Amniotic stem cell (primary cell): ENCODE measurements around the gene HPCAL1.

ENCODE experiments used
- DNase-seq: peaks from one replicate; lab custom pipeline; 2025; lab: John Stamatoyannopoulos, UW

Gene HPCAL1

DNA sequence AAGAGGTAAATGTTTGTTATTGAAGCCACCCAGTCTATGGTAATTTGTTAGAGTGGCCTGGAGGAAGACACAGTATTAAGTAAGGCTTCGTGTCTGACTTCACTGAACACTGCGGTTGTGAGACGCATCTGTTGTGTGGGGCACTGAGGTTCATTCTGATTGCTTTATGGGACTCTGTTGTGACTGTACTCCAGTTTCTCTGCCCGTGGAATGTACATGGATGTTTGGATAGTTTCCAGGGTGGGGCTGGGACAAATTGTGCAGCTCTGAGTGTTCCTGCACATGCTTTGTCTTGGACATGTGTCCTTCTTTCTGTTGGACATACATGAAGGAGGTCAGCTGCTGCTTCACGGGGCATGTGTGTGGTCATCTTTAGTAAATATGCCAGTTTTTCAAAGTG is 86.9 kb downstream of the HPCAL1 start:
- no peak for DNase-seq

DNA sequence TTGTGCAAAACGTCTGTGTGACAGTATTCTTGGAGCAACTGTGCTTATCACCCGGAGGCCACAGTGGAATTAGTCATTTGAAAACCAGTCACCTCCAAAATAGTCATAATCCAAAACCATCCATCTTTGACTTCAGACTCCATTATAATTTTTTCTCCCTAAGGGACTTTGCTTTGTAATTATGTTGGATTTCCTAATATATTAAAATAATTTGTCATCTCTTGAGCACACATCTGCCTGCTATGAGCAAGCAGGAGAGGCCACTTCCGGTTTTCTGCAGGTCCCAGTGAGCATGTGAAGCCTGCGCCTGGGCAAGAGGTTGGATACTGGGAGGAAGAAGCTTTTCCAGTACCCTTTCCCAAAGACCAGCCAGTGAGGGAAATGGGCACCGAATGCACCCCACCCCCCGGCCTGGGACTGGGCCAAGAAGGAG is 87.7 kb downstream of the HPCAL1 start:
- DNase-seq: no peak

DNA sequence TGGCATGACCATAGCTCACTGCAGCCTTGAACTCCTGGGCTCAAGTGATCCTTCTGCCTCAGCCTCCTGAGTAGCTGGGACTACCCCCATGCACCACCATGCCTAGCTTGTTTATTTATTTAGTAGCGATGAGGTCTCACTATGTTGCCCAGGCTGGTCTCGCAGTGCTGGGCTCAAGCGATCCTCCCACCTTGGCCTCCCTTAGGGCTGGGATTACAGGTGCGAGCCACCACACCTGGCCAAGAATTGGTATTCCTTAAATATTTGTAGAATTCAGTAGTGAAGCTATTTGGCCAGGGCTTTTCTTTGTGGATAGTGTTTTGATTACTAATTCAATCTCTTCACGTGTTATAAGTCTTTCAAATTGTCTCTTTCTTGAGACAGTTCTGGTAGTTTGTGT is 89.4 kb downstream of the HPCAL1 start:
- DNase-seq: no peak

DNA sequence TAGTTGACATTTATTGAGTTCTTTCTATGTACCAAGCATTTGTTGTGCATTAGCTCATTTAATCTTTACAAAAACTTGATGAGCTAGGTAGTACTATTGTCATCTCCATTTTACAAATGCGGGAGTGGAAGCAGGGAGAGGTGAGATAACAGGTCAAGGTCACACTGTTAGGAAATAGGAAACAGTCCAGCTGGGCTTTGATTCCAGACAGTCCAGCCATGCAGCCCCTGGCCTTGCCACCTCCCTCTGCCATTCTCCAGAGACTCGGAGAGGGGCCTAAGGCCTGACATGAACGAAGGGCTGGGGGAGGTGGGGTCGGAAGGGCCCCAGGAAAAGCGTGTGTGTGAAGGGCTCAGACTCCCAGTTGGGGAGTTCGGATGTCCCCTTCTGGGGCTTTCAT is 89.8 kb downstream of the HPCAL1 start:
- DNase-seq: no peak

DNA sequence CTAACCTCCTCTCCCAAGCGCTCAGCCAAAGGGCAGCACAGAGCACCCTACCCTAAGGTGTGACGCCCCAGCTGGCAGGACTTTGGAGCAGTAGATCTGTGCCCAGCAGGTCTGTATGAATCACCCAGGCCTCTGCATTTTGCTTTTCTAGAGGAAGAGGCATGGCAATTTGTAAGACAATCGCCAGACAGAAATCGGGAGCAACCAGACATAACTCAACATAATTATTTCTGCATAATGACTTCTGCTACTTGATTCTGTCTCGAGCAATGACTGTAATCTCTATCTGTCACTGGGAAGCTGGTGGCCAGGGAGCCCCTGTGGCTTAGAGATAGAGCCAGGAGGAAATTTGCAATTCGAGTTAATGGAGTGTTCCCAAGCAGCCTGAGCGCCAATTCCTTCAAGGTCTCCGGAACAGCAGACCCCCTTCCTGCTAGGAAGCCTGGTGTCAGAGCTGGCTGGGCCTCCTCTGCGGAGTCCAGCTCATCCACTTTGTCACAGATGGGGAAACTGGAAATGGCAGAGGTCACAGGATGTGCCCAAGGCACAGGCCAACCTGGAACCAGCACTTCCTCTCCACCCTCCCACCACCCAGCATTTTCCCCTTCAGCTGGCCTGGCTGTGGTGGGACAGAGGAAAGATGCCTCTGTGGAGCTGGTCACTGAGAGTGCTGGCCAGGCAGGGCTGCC is 90.4 kb downstream of the HPCAL1 start:
- DNase-seq: no peak

DNA sequence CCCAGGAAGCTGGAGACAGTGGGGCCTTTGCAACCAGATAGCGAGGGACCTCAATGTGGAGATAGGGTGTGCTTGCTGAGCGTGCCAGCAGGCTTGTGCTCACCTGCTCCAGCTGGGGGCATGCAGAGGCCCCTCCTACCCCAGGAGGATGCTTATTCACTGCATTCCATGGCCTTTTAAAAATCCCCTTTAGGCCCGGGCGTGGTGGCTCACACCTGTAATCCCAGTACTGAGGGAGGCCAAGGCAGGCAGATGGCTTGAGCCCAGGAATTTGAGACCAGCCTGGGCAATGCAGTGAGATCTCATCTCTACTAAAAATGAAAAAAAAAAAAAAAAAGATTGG is 90.9 kb downstream of the HPCAL1 start:
- DNase-seq: no peak

DNA sequence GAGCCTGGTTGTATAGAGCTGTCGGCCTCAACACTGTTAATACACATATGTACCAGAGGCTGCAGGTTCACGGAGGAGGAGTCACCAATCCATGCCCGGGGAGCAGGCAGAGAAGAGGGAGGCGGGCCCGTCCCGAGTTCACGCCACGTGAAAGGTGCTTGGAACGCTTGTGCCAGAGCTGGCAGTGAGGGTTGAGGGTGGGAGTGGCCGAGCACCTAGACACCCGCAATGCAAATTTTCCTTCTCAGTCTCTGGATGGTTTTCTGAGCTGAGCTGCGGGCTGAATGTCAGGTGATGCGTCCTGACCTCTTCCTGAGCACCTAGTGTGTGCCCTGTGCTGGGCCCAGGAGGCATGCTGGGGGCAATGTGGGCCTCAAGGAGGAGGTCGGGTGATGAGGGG is 93.2 kb downstream of the HPCAL1 start:
- DNase-seq: no peak

DNA sequence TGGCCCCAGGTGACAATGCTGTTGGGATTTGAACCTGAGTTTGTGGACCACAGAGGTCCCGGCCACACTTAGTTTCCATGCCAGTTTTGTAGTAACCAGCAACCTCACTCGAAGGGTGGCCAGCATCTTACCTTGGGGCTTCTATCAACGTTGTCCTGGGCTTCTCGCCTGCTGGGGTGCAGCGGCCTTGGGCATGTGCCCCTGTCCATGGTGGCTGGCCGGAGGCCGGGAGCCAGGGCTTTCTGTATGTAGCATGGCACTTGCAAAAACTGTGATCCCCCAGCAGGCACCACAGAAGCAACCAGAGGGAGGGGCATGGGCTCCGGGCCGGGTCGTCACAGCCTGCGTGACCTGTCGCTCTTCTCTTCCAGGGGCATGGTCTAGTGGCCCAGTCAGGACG is 93.8 kb downstream of the HPCAL1 start:
- DNase-seq: no peak

DNA sequence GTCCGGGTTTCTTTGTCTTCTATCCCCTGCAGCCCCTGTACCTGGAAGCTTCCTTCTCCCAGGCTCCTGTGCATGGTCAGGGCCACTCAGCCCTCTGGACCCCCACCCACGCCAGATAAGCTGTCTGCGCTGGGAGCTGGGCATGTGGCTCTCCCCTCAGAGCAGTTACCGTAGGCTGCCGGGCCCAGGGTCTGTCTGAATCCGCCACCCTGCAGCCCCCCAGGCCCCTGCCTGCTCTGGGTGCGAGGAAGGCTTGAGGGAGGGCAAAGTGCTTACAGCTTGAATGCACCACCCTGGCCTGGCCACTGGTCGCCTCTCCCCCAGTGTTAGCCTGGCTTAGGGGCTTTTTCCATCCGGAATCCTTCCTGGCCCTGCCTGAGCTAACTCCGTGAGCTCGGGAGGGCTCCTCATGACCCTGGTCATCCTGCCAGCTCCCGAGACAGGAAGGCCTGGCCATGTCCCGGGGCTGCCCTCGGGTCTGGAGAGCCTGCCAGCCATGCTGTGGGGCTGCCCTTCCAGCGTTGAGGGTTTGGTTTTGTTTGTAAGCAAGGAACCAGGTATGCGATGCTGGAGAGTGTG is 94.7 kb downstream of the HPCAL1 start:
- DNase-seq: no peak

DNA sequence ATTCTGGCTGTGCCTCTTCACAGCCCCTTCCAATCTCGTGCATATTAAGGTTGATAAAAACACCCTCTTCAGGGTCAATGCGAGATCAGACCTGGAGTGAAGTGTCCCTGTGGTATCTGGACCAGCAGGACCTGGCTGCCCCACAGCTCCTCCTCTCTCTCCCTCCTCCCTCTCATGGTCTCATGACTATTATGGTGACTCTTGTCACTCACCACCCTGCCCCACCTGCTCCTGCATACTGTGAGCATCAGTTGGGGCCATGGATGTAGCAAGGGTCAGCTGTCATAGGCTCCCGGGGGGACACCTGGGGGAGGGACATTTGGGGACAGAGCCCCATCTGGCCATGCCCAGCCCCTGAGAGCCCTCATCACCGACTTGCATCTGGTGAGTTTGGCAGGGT is 95.2 kb downstream of the HPCAL1 start:
- DNase-seq: no peak

DNA sequence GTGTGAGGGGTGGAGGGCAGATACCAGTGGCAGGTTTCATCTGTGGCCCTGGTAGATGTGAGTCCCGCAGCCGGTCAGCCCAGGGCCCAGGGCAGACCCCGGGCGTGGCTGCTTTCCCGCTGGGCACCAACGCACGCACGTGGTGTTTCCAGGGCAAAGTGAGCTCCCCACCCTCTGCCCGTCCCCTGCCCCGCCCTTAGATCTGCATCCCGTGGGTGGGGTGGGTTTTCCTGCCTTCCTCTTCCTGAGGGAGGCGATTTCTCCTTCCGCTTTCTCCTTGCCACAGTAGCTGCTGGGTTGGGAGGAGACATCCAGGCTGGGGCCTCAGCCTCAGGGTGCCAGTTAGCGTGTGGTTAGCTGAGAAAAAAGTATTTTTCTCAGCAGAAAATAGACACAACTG is 95.8 kb downstream of the HPCAL1 start:
- DNase-seq: no peak

DNA sequence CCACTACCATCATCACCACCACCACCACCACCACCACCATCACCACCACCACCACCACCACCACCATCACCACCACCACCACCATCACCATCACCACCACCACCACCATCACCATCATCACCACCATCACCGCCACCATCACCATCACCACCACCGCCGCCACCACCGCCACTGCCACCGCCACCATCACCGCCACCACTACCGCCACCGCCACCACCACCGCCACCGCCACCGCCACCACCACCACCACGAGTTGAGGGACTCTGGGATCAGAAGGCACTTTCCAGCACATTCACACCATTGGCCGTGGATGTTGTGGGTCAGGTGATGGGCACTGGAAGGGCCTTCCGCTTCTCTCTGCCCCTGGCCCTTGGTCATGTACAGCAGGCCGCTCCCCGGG is 96.7 kb downstream of the HPCAL1 start:
- DNase-seq: no peak

DNA sequence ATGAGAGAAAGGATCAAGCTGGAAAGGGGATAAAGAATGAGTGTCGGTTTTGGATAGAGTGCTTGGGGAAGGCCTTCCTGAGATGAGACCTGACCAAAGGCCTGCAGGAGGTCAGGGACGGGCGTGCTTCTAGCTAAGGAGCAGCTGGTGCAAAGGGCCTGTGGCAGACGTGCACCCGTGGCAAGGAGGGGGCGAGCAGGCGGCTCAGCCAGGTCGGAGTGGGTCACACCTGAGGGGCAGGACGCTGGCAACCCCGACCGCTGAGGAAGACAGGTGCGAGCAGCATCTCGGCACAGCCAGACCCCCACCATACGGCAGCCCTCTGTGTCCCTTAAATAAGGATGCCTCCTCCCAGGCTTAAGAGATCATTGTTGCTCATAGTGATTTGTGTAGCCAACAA is 97.3 kb downstream of the HPCAL1 start:
- no peak for DNase-seq

DNA sequence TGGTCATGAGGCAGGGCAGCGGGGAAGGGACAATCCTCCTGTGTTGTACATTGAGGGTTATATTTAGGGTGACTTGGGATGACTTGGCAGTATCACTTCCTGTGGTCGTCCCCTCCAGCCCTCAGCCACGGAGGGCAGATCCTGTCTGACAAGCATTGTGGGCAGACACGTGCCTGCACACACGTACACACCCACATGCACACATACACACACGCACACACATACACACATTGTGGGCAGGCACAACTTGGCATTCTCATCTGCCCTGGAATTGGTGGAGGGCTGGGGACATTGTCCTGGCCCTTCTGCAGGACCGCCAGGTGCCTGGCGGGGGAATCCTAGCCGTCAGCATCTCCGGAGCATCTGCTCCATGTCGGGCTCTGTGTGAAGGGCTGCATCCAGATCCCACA is 97.9 kb downstream of the HPCAL1 start:
- DNase-seq: no peak

DNA sequence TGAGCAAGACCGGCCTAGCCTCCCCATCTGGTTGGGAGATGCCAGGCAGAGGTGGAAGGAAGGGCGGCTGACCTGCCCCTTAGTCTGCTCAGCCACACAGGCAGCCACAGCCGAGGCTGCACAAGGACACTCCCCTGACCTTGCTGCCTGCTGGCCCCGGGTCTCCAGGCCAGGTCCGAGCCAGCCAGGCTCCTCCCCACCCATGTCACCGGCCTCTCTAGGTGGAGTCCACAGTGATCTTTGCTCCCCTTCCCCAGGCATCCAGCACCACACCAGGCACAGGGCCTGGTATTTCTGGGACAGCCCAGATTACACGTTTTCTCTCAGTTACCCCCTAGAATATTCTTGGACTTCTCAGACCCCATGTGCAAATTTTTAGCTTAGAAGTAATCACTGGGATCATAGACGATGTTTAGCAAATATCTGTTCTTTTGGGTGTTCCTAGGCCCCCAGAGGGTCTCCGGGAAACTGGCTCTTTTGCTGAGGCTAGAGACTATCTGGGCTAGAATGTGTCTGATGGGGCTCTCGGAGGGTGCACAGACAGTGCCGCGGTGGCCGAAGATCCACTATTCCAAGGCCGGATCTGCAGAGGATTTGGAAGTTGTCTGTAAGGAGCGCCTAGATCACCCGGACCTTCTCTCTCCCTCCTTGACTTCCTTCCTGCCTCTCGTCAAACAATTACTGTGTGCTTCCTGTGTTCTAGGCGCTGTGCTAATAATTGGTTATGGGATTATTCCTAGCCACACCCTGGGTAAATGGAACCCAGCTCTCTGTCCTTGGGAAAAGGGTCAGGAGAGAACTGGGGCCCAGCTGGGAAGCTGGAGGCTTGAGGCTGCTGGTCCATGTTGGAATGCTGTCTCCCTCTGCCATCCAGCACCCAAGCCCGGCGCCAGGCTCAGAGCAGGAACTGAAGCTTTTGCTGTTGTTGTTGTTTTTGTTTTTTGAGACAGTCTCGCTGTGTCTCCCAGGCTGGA is 98.6 kb downstream of the HPCAL1 start:
- no peak for DNase-seq

DNA sequence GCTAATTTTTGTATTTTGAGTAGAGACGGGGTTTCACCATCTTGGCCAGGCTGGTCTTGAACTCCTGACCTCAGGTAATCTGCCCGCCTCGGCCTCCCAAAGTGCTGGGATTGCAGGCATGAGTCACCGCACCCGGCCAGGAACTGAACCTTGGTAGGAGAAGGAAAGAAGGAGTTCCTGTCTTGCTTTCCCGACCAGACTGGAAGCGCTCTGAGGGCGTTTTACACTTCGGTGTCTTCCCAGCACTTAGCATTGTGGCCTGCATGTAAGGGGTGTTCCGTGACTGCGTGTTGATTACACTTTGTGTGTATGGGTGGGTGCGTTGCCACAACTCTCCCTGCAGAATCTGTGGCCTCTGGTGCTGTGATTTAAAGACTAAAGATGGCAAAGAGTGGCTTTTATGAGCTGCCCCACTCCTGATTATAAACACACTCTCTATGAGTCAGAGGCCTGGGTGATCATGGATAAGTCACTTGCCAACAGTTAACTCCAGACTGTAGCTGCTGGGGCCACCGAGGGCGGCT is 99.4 kb downstream of the HPCAL1 start:
- no peak for DNase-seq

DNA sequence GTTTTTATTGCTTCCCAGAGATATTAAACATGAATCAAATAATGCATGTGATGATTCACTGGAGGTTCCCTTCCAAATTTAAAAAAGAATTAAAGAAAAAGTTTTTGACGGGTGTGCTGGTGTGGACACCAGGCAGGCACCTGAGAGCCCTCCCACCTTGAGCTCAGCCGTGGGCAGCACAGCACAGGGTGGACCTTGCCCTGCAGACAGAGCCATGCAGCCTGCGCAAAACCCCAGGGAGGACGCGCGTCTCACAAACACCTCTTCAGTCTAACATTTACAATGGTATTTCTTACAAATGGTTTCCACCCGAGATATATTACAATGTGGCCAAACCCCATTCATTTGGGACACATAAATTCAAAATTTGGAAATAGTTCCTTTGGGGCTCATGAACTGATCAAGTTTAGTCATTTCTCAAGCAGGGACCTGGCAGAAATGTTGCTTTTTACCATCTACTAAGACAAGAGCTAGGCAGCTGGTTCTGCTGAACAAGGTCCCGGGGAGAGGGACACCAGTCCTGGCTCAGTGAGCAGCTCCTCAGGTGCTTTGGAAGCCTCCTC is 100.0 kb downstream of the HPCAL1 start:
- no peak for DNase-seq

DNA sequence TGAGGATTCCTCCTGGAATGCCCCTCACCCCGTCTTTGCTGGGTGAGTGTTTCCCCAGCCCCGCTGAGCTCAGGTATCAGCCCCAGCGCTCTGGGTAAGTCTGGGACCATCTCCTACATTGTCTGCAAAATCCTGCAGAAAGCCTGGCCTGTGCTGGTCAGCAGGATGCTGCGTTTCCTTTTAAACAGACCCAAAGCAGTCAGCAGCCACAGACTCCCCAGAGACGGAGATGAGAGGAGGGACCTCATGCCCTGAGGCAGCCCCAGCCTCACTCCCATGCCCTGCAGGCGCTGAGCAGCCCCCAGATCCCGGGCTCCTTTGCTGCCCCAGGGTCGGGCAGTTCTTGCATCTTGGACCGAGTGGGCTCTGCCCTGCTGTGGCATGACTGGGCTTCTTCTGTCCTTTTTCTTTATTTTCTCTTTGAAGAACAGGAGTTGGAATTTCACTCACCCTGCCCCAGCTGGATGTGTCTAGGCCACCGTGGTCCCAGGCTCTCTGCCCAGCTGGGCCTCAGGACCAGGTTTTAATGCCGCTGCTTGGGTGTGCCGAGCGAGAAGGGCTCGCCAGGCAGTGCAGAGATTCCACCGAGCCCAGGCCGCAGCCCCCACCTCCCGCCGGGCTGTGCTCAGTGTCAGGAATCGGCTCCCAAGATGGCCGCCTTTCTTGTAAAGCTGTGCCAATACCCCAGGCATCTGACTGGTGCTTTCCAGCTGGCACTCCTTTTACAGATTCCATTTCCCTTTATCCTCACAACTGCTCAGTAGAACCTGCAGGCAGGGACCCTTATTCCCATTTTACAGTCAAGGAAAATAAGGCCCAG is 101.8 kb downstream of the HPCAL1 start:
- no peak for DNase-seq

DNA sequence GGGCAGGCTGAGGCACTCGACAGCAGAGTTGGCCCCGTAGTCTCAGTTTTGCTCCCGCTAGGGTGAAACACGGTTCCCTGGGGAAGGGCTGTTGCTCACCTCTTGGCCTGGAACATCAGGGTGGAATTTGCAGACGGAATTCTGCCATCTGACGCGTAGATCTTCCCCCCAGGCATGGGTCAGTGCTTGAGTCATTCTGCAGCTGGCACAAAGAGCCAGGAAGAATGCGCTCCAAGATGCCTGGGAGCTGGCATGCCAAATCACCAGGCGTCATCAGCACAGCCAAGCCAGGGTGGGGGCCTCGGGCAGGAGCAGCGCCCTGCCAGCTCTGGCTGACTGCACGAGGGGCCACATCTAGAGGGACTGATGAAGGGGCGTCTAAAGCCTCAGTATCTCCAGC is 102.7 kb downstream of the HPCAL1 start:
- peak; percentile 87 for DNase-seq

DNA sequence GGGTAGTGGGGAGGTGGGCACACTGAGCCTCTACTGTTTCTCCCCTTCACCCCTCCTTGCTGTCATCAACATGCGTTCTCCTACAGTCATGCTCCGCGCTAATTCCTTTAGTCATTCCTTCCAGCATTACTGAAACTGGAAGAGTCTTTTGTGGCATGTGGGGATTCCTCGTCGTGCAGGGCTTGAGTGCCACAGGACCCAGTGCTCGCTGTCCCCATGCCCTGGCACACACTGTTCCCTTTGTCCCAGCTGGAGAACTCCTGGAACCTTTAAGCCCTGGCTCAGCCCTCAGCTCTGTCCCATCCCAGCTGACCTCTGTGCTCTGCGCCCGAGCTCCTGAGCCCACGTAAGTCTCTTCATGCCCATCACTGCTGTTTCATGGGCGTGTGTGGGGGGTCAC is 103.3 kb downstream of the HPCAL1 start:
- no peak for DNase-seq

DNA sequence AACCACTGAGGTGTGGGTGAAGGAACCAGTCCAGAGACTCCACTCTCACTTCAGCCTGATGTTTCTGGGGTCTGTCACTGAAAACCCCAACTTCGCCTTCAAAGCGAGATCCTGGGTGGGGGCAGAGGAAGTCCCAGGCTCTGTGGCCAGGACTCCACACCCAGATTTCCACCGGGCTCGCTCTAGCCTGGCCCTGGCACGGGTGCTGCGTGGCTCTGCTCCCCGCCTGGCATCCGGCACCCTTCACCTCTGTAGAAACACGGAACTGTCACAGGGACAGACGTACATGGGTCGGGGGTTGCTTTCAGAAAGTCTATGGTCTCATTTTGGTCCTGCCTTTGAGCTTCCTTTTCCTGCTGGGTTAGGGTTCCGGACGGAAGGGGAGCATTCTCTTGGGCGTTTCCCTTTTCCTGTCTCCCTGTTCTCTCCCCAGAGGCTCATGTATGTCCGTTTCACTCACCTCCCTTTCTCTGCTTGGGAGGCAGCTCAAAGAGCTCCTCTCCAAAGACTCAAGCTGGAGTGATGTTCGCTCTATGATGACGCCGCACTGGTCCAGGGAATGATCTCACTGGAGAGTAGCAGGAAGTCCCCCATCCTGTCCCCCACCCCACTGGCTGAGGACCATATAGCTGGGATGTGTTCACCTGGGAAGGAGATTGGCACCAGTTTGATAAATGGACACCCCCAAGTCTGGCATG is 103.9 kb downstream of the HPCAL1 start:
- no peak for DNase-seq
